A549 treated with CORT108297 at 1 μM for 4 hours (cell line): Measurements from ENCODE around the gene CNTNAP1. TPM values are rescaled to one million over a fixed set of nuclear protein-coding genes. Genes with fewer than 3 reads are reported as not detected.

Experiments
- total RNA-seq: library from RNA; stranded (reverse); fragments of 200-300 nt; extraction: Qiagen RNA extraction; gene quantifications from 5 replicates; pipeline ENCODE4 v1.2.3, GENCODE V29; 2022

The CNTNAP1 gene
- 4.9 to 7.4 TPM (median 6.8 TPM) in 5 replicates for total RNA-seq

DNA sequence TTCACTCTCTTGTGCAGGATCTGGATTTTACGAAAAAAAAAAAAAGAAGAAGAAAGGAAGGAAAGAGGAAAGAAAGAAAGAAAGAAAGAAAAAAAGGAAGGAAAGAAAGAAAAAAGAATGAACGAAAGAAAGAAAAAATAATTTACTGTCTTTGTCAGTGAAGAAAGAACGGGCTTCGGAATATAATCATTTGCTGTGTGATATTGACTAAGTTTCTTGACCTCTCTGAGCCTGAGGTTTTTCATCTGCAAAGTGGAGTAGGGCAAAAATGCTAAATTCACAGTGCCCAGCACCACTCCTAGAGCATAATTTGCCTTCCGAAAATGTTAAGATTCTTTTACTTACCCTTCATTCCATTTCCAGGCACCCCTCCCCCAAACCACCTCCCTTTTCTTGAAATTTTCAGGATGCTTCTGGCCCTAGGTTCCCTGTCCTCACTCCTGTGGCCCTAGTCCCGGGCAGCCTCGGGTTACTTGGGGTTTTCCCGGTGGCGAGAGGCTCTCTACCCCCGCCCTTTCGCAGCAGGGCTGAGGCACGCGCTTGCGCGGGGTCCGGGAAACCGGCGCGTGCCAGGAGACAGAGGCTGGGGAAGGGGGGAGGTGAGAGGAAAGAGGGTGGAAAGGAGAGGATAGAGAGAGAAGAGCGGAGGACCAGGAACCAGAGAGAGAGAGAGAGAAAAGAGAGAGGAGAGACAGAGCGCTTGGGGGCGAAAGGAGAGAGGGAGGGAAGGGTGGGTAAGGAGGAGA is at the start of gene CNTNAP1:
Gene CNTNAP1 (plus strand): TSS at position 556 of the 746 bp plus-strand sequence. CDS start 299 bp downstream, outside the sequence.

DNA sequence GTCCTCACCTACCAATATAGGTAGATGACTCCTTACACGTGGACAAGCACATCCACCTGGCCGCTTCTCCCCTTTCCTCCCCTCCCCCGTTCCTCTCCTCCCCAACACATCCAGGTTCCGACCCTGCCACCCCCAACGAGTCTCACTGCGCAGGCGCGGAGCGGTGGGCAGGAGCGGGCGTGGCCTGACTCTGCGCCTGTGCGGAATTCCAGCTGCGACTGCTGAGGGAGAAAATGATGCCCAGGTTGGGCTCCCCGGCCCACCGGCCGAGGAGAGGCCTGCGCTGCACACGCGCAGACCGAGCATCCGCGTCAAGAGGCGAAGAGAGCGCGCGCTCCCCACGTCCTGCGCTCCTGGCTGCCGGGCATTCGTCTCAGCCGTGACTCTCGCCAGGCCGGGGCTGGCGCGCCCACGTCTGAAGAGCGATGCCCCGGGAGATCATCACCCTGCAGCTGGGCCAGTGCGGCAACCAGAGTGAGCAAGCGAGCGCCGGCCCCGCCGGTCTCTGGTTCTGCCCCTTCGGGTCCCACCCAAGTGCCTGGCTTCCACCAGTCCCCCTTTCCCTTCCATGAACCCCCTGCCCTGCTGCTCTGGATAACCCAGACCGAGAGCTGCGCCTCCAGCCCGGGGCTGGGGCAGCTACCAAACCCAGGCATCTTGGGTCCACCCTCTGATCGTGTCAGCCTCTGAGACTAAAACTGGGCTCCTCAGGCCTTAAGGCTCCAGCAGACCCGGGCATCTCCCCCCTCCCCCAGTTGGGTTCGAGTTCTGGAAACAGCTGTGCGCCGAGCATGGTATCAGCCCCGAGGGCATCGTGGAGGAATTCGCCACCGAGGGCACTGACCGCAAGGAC is 23.0 kb upstream of the CNTNAP1 start, which contains the start of gene TUBG2:
Gene TUBG2 (plus strand): TSS at position 206 of the 853 bp plus-strand sequence. CDS start 220 bp downstream, at position 426.

DNA sequence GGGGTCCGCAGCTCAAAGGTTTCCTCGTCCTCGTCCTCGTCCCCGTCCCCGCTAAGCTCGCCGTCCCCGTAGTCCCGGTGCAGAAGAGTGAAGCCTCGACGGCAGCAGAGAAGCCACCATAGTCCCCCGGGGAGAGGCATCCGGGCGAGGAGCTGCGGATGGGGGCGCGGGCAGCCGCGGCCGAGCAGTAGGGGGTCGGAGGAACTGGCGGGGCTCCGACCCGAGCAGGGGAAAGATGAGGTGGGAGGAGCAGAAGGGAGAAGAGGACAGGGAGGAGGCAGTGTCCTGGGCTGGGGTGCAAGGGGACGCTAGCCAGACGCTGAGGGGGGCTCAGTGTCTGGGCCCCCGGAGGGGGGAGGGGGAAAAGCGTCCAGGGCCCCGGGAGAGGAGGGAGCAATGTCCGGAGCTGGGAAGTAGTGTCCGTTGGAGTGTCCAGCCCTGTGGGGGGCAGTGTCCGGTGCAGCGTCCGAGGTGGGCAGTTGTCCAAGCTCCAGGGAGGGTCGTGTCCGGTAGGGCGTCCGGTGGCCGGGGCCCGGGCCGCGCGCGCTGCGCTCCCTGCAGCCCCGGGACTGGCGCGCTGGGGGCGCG is 5.8 kb upstream of the CNTNAP1 start, which contains the start of gene PLEKHH3:
Gene PLEKHH3 (minus strand): TSS at position 571 of the 588 bp plus-strand sequence. CDS start 431 bp downstream, at position 140.

DNA sequence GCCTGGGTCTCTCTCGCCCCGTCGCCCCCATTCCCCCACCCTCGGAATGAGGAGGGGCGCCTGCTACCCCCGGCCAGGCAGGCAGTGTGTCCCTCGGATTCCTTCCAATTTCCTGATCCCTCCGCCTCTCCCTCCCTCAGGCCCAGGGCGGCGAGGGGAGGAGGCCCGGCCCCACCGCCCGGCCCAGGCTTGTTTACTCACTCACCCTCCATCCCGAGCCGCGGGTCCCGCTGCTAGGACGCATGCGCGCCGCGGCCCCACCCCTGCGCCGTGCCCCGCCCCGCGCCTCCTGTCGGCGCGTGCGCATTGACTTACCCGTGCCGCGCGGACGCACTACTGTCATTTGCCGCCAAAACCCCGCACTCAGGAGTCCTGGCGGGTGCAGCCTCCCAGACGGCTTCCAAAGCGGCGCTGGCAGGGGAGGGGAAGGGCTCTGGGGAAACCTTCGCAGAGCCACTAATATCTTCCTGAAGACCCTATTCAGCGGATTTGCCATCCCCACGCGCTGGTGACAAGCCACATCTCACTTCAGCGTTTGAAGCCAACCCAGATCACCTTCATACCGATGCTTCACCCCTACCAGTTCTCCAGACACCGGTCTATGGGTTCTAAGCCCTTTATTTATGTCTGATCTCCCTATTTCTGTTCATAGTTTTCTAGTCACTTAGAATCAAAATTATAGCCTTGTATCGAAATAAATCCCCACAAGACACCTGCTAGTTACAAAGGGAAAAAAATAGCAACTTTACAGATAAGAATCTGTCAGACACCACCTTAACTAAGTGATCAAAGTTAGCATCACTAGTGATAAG is 62.7 kb downstream of the CNTNAP1 start, which contains the start of gene EZH1:
Gene EZH1 (minus strand): TSS at position 235 of the 812 bp plus-strand sequence. CDS start 16,099 bp downstream, outside the sequence.

Other genes with a start within 250 kb of the CNTNAP1 start
- 37.0 to 51.0 TPM (median 43.6 TPM) in 5 replicates for gene ATP6V0A1, start 223.7 kb upstream of the CNTNAP1 start, total RNA-seq
- 29.5 to 51.1 TPM (median 46.9 TPM) in 5 replicates for gene NAGLU, start 146.3 kb upstream of the CNTNAP1 start, total RNA-seq
- 0.75 to 1.6 TPM (median 1.5 TPM) in 5 replicates for gene HSD17B1, start 129.6 kb upstream of the CNTNAP1 start, total RNA-seq
- 108 to 136 TPM (median 132 TPM) in 5 replicates for gene COASY, start 120.4 kb upstream of the CNTNAP1 start, total RNA-seq
- 53.9 to 64.8 TPM (median 59.1 TPM) in 5 replicates for gene MLX, start 115.4 kb upstream of the CNTNAP1 start, total RNA-seq
- 35.6 to 42.2 TPM (median 38.0 TPM) in 5 replicates for gene PSMC3IP, start 104.8 kb upstream of the CNTNAP1 start, total RNA-seq
- 26.7 to 31.4 TPM (median 27.6 TPM) in 5 replicates for gene RETREG3, start 73.2 kb upstream of the CNTNAP1 start, total RNA-seq
- gene TUBG1, start 72.8 kb upstream of the CNTNAP1 start, total RNA-seq = 134 to 165 TPM (median 149 TPM) in 5 replicates
- 18.7 to 28.7 TPM (median 25.2 TPM) in 5 replicates for gene TUBG2, start 23.2 kb upstream of the CNTNAP1 start, total RNA-seq
- 13.0 to 22.6 TPM (median 19.9 TPM) in 5 replicates for gene PLEKHH3, start 5.5 kb upstream of the CNTNAP1 start, total RNA-seq
- gene CCR10, start 688 bp upstream of the CNTNAP1 start, total RNA-seq = 0.27 to 0.56 TPM (median 0.40 TPM) in 5 replicates
- gene EZH1, start 62.5 kb downstream of the CNTNAP1 start, total RNA-seq = 9.9 to 13.1 TPM (median 11.4 TPM) in 5 replicates
- 0.75 to 1.2 TPM (median 1.1 TPM) in 5 replicates for gene RAMP2, start 78.7 kb downstream of the CNTNAP1 start, total RNA-seq
- 122 to 140 TPM (median 127 TPM) in 5 replicates for gene VPS25, start 90.9 kb downstream of the CNTNAP1 start, total RNA-seq
- gene WNK4, start 98.1 kb downstream of the CNTNAP1 start, total RNA-seq = 0.58 to 1.4 TPM (median 1.3 TPM) in 5 replicates
- gene COA3, start 116.2 kb downstream of the CNTNAP1 start, total RNA-seq = 123 to 146 TPM (median 132 TPM) in 5 replicates
- gene CNTD1, start 116.3 kb downstream of the CNTNAP1 start, total RNA-seq = 0.05 to 0.17 TPM (median 0.07 TPM) in 4 of 5 replicates, not detected in the other
- 75.6 to 100 TPM (median 79.7 TPM) in 5 replicates for gene BECN1, start 141.8 kb downstream of the CNTNAP1 start, total RNA-seq
- gene PSME3, start 150.9 kb downstream of the CNTNAP1 start, total RNA-seq = 217 to 301 TPM (median 236 TPM) in 5 replicates
- 2.0 to 2.4 TPM (median 2.1 TPM) in 5 replicates for gene AOC2, start 162.0 kb downstream of the CNTNAP1 start, total RNA-seq
- 1.1 to 2.3 TPM (median 1.2 TPM) in 5 replicates for gene AOC3, start 168.7 kb downstream of the CNTNAP1 start, total RNA-seq
- gene G6PC1, start 218.3 kb downstream of the CNTNAP1 start, total RNA-seq = not detected in 5 replicates